SK-N-SH (cell line): ENCODE results near the gene IL18RAP. TPM values are rescaled to one million over a fixed set of nuclear protein-coding genes. Genes with fewer than 3 reads are reported as not detected.

Experiments used
- CTCF ChIA-PET: fragments of 300-600, 350-600 bp; formaldehyde crosslinking; extraction: SDS; loops from one replicate; lab custom pipeline; 2021; lab: Yijun Ruan, JAX
- POLR2A ChIA-PET: fragments of 350-600 bp; sonication (Branson Sonifier 250); formaldehyde crosslinking; extraction: SDS; loops from one replicate; lab custom pipeline; 2020; ENCODE audit warnings: antibody characterized with exemption, inconsistent platforms; lab: Yijun Ruan, JAX
- DNase-seq: peaks from one replicate; pipeline ENCODE4 v3.0.0; 2012
- H2AFZ ChIP-seq: fragments of 200-600 bp; sonication (generic); 2 replicates; pipeline ENCODE4 v1.8.1; 2016; ENCODE audit warnings: antibody characterized with exemption, mild to moderate bottlenecking, low read depth
- H3F3A ChIP-seq: fragments of 200-600 bp; sonication (generic); replicated peaks from 2 replicates; pipeline ENCODE3; 2016; ENCODE audit warnings: antibody characterized with exemption, mild to moderate bottlenecking; ENCODE audit not compliant: insufficient read depth
- H3K27ac ChIP-seq, 2 experiments: fragments of 200-500 bp in 1 of 2; fragments of 200-600 bp in 1 of 2; sonication (Bioruptor generic) in 1 of 2; sonication (generic), shearing (Covaris generic) in 1 of 2; 2 replicates each; pipeline versions ENCODE4 v1.5.1 to v1.6.1; 2014 to 2016; ENCODE audit warnings: low read depth in 2 of 2, inconsistent platforms in 1 of 2, low read length in 1 of 2, mild to moderate bottlenecking in 1 of 2, mixed read lengths in 1 of 2
- H3K27me3 ChIP-seq: fragments of 200-600 bp; sonication (generic), shearing (Covaris generic); 2 replicates; pipeline ENCODE4 v1.6.1; 2016; ENCODE audit warnings: mixed run types; ENCODE audit not compliant: insufficient read depth
- H3K36me3 ChIP-seq, 2 experiments: fragments of 200-500 bp in 1 of 2; fragments of 200-600 bp in 1 of 2; sonication (Bioruptor generic) in 1 of 2; sonication (generic) in 1 of 2; replicated peaks in 1 of 2; 2 replicates each; pipeline versions ENCODE3 to v1.5.1; 2014 to 2016; ENCODE audit warnings: low read length in 1 of 2, mild to moderate bottlenecking in 1 of 2; ENCODE audit not compliant: insufficient read depth in 2 of 2, control insufficient read depth in 1 of 2
- H3K4me1 ChIP-seq, 2 experiments: fragments of 200-500 bp in 1 of 2; fragments of 200-600 bp in 1 of 2; sonication (Bioruptor generic) in 1 of 2; sonication (generic), shearing (Covaris generic) in 1 of 2; 2 replicates each; pipeline versions ENCODE4 v1.5.1 to v1.6.1; 2014 to 2016; ENCODE audit warnings: low read depth in 1 of 2, low read length in 1 of 2, mixed run types in 1 of 2; ENCODE audit not compliant: insufficient read depth in 2 of 2, control insufficient read depth in 1 of 2
- H3K4me2 ChIP-seq: fragments of 200-600 bp; sonication (generic), shearing (Covaris generic); 2 replicates; pipeline ENCODE4 v1.6.1; 2017; ENCODE audit warnings: mixed run types
- H3K4me3 ChIP-seq, 2 experiments: fragments of 200-500 bp in 1 of 2; fragments of 200-600 bp in 1 of 2; sonication (Bioruptor generic) in 1 of 2; sonication (generic), shearing (Covaris generic) in 1 of 2; 2 replicates each; pipeline versions ENCODE4 v1.5.1 to v1.8.1; 2014 to 2016; ENCODE audit warnings: low read depth in 2 of 2, inconsistent platforms in 1 of 2, low read length in 1 of 2, mild to moderate bottlenecking in 1 of 2, mixed read lengths in 1 of 2, moderate library complexity in 1 of 2
- H3K79me2 ChIP-seq: fragments of 200-600 bp; sonication (generic); 2 replicates; pipeline ENCODE4 v1.8.1; 2017; ENCODE audit warnings: mild to moderate bottlenecking; ENCODE audit not compliant: insufficient read depth
- H3K9ac ChIP-seq: fragments of 200-600 bp; sonication (generic); 2 replicates; pipeline ENCODE4 v1.6.1; 2017; ENCODE audit warnings: mixed run types
- H3K9me2 ChIP-seq: fragments of 200-600 bp; sonication (generic); 2 replicates; pipeline ENCODE4 v1.6.1; 2017; ENCODE audit warnings: mixed run types
- H3K9me3 ChIP-seq: fragments of 200-600 bp; sonication (generic); 2 replicates; pipeline ENCODE4 v1.6.1; 2017; ENCODE audit warnings: mixed run types, mild to moderate bottlenecking, moderate library complexity
- H4K20me1 ChIP-seq: fragments of 200-600 bp; sonication (generic); 2 replicates; pipeline ENCODE4 v1.6.1; 2017; ENCODE audit warnings: mild to moderate bottlenecking, mixed run types; ENCODE audit not compliant: insufficient read depth
- ELF1 ChIP-seq: IDR thresholded peaks from 2 replicates; pipeline ENCODE4 v1.4.0; 2012
- EP300 ChIP-seq, 2 experiments: IDR thresholded peaks; 2 replicates each; pipeline versions ENCODE4 v1.4.0 to v1.6.1; 2012; ENCODE audit warnings: borderline replicate concordance in 1 of 2, low read depth in 1 of 2, low read length in 1 of 2
- EZH2phosphoT487 ChIP-seq: fragments of 200-600 bp; sonication (generic); IDR thresholded peaks from 2 replicates; pipeline ENCODE4 v1.6.1; 2017; ENCODE audit warnings: low read depth, mixed run types, mild to moderate bottlenecking, antibody characterized with exemption, moderate library complexity, borderline replicate concordance
- FOXJ3 ChIP-seq: sonication (generic); formaldehyde crosslinking; IDR thresholded peaks from 2 replicates; pipeline ENCODE4 v1.5.1; 2020; ENCODE audit warnings: mild to moderate bottlenecking, missing genetic modification reagents
- JUND ChIP-seq: IDR thresholded peaks from 2 replicates; pipeline ENCODE4 v1.4.0; 2012
- NFIC ChIP-seq: IDR thresholded peaks from 2 replicates; pipeline ENCODE4 v1.4.0; 2012; ENCODE audit warnings: borderline replicate concordance
- NRF1 ChIP-seq: IDR thresholded peaks from 2 replicates; pipeline ENCODE4 v1.6.1; 2012; ENCODE audit warnings: low read depth, mild to moderate bottlenecking, low read length
- POLR2AphosphoS5 ChIP-seq: IDR thresholded peaks from 2 replicates; pipeline ENCODE4 v1.6.1; 2012; ENCODE audit warnings: low read depth, low read length
- RCOR1 ChIP-seq: fragments of 150-350 bp; IDR thresholded peaks from 2 replicates; pipeline ENCODE4 v1.6.1; 2017; ENCODE audit warnings: antibody characterized with exemption, low read length
- RXRA ChIP-seq: IDR thresholded peaks from 2 replicates; pipeline ENCODE4 v1.4.0; 2012; ENCODE audit warnings: low read depth, mild to moderate bottlenecking, borderline replicate concordance
- SIN3A ChIP-seq: IDR thresholded peaks from 2 replicates; pipeline ENCODE4 v1.6.1; 2012; ENCODE audit warnings: low read depth, mild to moderate bottlenecking, low read length, moderate library complexity, borderline replicate concordance
- TAF1 ChIP-seq: IDR thresholded peaks from 2 replicates; pipeline ENCODE4 v1.6.1; 2012; ENCODE audit warnings: low read depth, mild to moderate bottlenecking, low read length, moderate library complexity, borderline replicate concordance
- TCF12 ChIP-seq: IDR thresholded peaks from 2 replicates; pipeline ENCODE4 v1.4.0; 2012
- TEAD4 ChIP-seq: IDR thresholded peaks from 2 replicates; pipeline ENCODE4 v1.4.0; 2012; ENCODE audit warnings: mild to moderate bottlenecking, borderline replicate concordance; ENCODE audit not compliant: insufficient read depth
- WGBS: methylation state at CpG from one replicate; pipeline ENCODE4 v1.1.6; 2017; ENCODE audit warnings: low lambda C conversion rate; 5-methylcytosine and 5-hydroxymethylcytosine counted together
- polyA plus RNA-seq, 3 experiments: library from polyadenylated mRNA; depleted of rRNA; stranded (reverse); fragments of >200 nt; gene quantifications; 2 replicates each; pipeline ENCODE4 v1.2.3, GENCODE V29; 2012
- TF ChIP-seq, protein P1 (sequence below): fragments of 150-350 bp; IDR thresholded peaks from 2 replicates; pipeline ENCODE4 v1.6.1; 2016; ENCODE audit warnings: mild to moderate bottlenecking, low read depth, low read length
- TF ChIP-seq, protein P2 (sequence below): IDR thresholded peaks from 2 replicates; pipeline ENCODE4 v1.4.0; 2012; ENCODE audit warnings: low read depth, borderline replicate concordance
- TF ChIP-seq, protein P3 (sequence below): IDR thresholded peaks from 2 replicates; pipeline ENCODE4 v1.4.0; 2012; ENCODE audit warnings: low read depth, borderline replicate concordance
- TF ChIP-seq, protein P4 (sequence below): IDR thresholded peaks from 2 replicates; pipeline ENCODE4; 2012

Gene IL18RAP
- polyA plus RNA-seq, 1 of the 3 experiments (the other 2 are of a cell fraction) = not detected

DNA sequence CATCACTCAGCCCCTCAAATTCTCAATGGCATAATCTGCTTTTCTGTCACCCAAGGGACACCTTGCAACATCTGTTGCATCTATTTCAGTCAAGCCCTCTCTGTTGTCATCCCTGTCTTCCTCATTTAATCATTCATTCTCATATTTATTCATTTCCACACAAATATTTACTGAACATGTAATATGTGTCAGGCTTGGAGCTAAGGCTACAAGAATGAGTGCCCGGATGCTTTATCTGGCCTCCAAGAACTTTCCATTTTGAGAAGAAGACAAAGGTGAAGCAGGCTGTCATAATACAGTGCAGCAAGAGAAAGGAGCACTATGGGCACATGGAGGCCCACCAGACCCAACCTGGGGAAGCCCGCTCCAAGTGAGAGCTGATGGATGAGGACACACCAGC, 15.6 kb downstream of the IL18RAP start:
- DNase-seq = no peak
- TF ChIP-seq JUND (no peak), ELF1 (no peak), RXRA (no peak), TAF1 (no peak), TCF12 (no peak), NFIC (no peak), EZH2phosphoT487 (no peak), RCOR1 (no peak), FOXJ3 (CRISPR knock-in tag) (no peak), POLR2AphosphoS5 (no peak), TEAD4 (no peak), EP300 (IDR thresholded peaks at IDR 0.05; ENCODE audit: borderline replicate concordance in 1 of 2, low read depth in 1 of 2, low read length in 1 of 2) (no peak), NRF1 (no peak), SIN3A (no peak)
- TF ChIP-seq, protein P1, sequence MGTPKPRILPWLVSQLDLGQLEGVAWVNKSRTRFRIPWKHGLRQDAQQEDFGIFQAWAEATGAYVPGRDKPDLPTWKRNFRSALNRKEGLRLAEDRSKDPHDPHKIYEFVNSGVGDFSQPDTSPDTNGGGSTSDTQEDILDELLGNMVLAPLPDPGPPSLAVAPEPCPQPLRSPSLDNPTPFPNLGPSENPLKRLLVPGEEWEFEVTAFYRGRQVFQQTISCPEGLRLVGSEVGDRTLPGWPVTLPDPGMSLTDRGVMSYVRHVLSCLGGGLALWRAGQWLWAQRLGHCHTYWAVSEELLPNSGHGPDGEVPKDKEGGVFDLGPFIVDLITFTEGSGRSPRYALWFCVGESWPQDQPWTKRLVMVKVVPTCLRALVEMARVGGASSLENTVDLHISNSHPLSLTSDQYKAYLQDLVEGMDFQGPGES = no peak
- TF ChIP-seq, protein P2, sequence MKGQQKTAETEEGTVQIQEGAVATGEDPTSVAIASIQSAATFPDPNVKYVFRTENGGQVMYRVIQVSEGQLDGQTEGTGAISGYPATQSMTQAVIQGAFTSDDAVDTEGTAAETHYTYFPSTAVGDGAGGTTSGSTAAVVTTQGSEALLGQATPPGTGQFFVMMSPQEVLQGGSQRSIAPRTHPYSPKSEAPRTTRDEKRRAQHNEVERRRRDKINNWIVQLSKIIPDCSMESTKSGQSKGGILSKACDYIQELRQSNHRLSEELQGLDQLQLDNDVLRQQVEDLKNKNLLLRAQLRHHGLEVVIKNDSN = no peak
- TF ChIP-seq, protein P3, sequence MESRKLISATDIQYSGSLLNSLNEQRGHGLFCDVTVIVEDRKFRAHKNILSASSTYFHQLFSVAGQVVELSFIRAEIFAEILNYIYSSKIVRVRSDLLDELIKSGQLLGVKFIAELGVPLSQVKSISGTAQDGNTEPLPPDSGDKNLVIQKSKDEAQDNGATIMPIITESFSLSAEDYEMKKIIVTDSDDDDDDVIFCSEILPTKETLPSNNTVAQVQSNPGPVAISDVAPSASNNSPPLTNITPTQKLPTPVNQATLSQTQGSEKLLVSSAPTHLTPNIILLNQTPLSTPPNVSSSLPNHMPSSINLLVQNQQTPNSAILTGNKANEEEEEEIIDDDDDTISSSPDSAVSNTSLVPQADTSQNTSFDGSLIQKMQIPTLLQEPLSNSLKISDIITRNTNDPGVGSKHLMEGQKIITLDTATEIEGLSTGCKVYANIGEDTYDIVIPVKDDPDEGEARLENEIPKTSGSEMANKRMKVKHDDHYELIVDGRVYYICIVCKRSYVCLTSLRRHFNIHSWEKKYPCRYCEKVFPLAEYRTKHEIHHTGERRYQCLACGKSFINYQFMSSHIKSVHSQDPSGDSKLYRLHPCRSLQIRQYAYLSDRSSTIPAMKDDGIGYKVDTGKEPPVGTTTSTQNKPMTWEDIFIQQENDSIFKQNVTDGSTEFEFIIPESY = no peak
- TF ChIP-seq, protein P4, sequence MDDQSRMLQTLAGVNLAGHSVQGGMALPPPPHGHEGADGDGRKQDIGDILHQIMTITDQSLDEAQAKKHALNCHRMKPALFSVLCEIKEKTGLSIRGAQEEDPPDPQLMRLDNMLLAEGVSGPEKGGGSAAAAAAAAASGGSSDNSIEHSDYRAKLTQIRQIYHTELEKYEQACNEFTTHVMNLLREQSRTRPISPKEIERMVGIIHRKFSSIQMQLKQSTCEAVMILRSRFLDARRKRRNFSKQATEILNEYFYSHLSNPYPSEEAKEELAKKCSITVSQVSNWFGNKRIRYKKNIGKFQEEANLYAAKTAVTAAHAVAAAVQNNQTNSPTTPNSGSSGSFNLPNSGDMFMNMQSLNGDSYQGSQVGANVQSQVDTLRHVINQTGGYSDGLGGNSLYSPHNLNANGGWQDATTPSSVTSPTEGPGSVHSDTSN = no peak
- no peaks in the 10 kb centered on the region for H3K9me2 ChIP-seq
- ChIA-PET CTCF (interaction anchor here (1.1 kb wide), 1 partner anchor 11 kb away, joined by 3 read pairs; no protein-coding TSS in a partner anchor), POLR2A (no interaction called here)
- H4K20me1 ChIP-seq = no peaks in the 10 kb centered on the region
- H3K27ac ChIP-seq = no peak overlapping the region
- H3K79me2 ChIP-seq = no peaks in the 10 kb centered on the region
- H3K36me3 ChIP-seq = no peaks in the 10 kb centered on the region
- H3K27me3 ChIP-seq = peaks cover 24% of the 10 kb centered on the region
- no peak overlapping the region for H3K4me3 ChIP-seq
- no peak overlapping the region for H2AFZ ChIP-seq
- no peaks in the 10 kb centered on the region for H3K4me1 ChIP-seq
- H3K9ac ChIP-seq = no peak overlapping the region
- no peaks in the 10 kb centered on the region for H3F3A ChIP-seq
- no peak overlapping the region for H3K4me2 ChIP-seq
- 15% methylated on average over 2 of the region's 2 CpGs for WGBS
- no peaks in the 10 kb centered on the region for H3K9me3 ChIP-seq
